LNCaP clone FGC (cell line): Measurements from ENCODE around the gene CUL9.

ENCODE experiments used
- DNase-seq: peaks from one replicate; pipeline ENCODE4 v3.0.0-alpha.2; 2011; ENCODE audit warnings: low read depth
- H3K4me3 ChIP-seq: 2 replicates; pipeline ENCODE4 v1.5.1; 2011; ENCODE audit warnings: mild to moderate bottlenecking, low read depth, low read length, control low read depth
- CTCF ChIP-seq: IDR thresholded peaks from 2 replicates; pipeline ENCODE4 v1.5.1; 2012; ENCODE audit warnings: mild to moderate bottlenecking; ENCODE audit not compliant: control insufficient read depth, insufficient read depth; ENCODE audit errors: extremely low read depth

CUL9 gene

GRCh38 chr6:43256670-43257366 lies 74.8 kb downstream of the CUL9 start:
- H3K4me3 ChIP-seq: no peak overlapping the region
- DNase-seq: no peak
- TF ChIP-seq CTCF: no peak

GRCh38 chr6:43257367-43258145 lies 75.6 kb downstream of the CUL9 start:
- H3K4me3 ChIP-seq: no peak overlapping the region
- TF ChIP-seq CTCF: no peak
- no peak for DNase-seq

- TF ChIP-seq CTCF: no peak
- DNase-seq: no peak
- no peak overlapping the region for H3K4me3 ChIP-seq
Observed at GRCh38 chr6:43258180-43258579, 76.2 kb downstream of the CUL9 start.

GRCh38 chr6:43258807-43259686 lies 77.1 kb downstream of the CUL9 start:
- no peak for TF ChIP-seq CTCF
- no peak for DNase-seq
- H3K4me3 ChIP-seq: no peak overlapping the region

DNA sequence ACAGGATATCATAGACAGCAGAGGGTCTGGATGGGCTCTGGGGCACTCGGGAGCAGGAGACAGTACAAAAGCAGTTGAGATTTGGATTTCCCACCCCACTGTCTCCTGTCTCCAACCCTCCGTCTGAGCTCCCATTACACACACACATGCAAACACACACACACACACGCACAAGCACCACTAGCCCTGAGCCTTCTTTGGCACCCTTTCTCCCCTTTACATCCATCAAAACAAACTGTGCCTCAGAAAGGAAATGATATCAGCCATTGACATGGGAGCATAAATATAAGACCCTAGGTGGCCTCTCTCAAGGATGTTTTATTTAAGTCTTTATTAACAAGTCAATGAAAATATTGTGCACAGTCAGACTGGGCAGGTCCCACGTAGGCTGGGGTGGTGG lies 78.8 kb downstream of the CUL9 start:
- TF ChIP-seq CTCF: no peak
- H3K4me3 ChIP-seq: no peak overlapping the region
- DNase-seq: no peak

GRCh38 chr6:43261198-43261597 lies 79.2 kb downstream of the CUL9 start:
- no peak overlapping the region for H3K4me3 ChIP-seq
- TF ChIP-seq CTCF: no peak
- DNase-seq: no peak
